HUES6 (cell line): ENCODE measurements around the gene YWHAH.

Source experiments
- H3K27ac ChIP-seq: 2 replicates; pipeline ENCODE4 v1.7.0; 2013; ENCODE audit warnings: low read depth, mild to moderate bottlenecking, low read length, inconsistent platforms
- H3K27me3 ChIP-seq: 2 replicates; pipeline ENCODE4 v1.6.1; 2013; ENCODE audit warnings: low read length; ENCODE audit not compliant: control insufficient read depth, insufficient read depth
- H3K36me3 ChIP-seq: 2 replicates; pipeline ENCODE4 v1.6.1; 2013; ENCODE audit warnings: low read length; ENCODE audit not compliant: control insufficient read depth, insufficient read depth
- H3K4me1 ChIP-seq: 2 replicates; pipeline ENCODE4 v1.6.1; 2013; ENCODE audit warnings: low read length; ENCODE audit not compliant: control insufficient read depth, insufficient read depth
- H3K4me3 ChIP-seq: 2 replicates; pipeline ENCODE4 v1.5.1; 2013; ENCODE audit warnings: low read depth, low read length
- H3K9ac ChIP-seq: one replicate; pipeline ENCODE4 v1.6.1; 2013; ENCODE audit warnings: mild to moderate bottlenecking, low read length
- H3K9me3 ChIP-seq: 2 replicates; pipeline ENCODE4 v1.6.1; 2013; ENCODE audit warnings: low read depth, low read length; ENCODE audit not compliant: control insufficient read depth, insufficient read depth

Gene YWHAH

GRCh38 chr22:31938296-31938695, 6.0 kb upstream of the YWHAH start:
- H3K9ac ChIP-seq, result no peak overlapping the region
- H3K4me3 ChIP-seq, result no peak overlapping the region
- peaks cover 8% of the 10 kb centered on the region for H3K4me1 ChIP-seq

GRCh38 chr22:31940506-31940905, 3.8 kb upstream of the YWHAH start:
- Histone ChIP-seq H3K27ac (no peak overlapping the region), H3K9me3 (no peaks in the 10 kb centered on the region), H3K4me1 (peaks cover 13% of the 10 kb centered on the region), H3K36me3 (peaks cover 5% of the 10 kb centered on the region), H3K9ac (no peak overlapping the region), H3K4me3 (no peak overlapping the region), H3K27me3 (no peaks in the 10 kb centered on the region)

More at GRCh38 chr22:31938296-31938695, 6.0 kb upstream of the YWHAH start:
- Histone ChIP-seq H3K9me3 (no peaks in the 10 kb centered on the region), H3K27ac (no peak overlapping the region), H3K36me3 (no peaks in the 10 kb centered on the region), H3K27me3 (no peaks in the 10 kb centered on the region)

- Histone ChIP-seq H3K36me3 (peaks cover 16% of the 10 kb centered on the region), H3K27ac (no peak overlapping the region), H3K4me3 (no peak overlapping the region), H3K9me3 (no peaks in the 10 kb centered on the region), H3K9ac (no peak overlapping the region), H3K27me3 (no peaks in the 10 kb centered on the region), H3K4me1 (peaks cover 15% of the 10 kb centered on the region; the same call in 1 of the 2 replicates)
Observed at GRCh38 chr22:31942091-31942490, 2.2 kb upstream of the YWHAH start.

GRCh38 chr22:31943206-31943977, 943 bp upstream of the YWHAH start:
- H3K27ac ChIP-seq, result peak overlapping the region; percentile 60
- H3K9ac ChIP-seq, result peak overlapping the region; percentile 71
- H3K9me3 ChIP-seq, result no peaks in the 10 kb centered on the region
- H3K4me3 ChIP-seq, result peak overlapping the region; percentile 99
- peaks cover 29% of the 10 kb centered on the region for H3K36me3 ChIP-seq
- no peaks in the 10 kb centered on the region for H3K27me3 ChIP-seq
- H3K4me1 ChIP-seq, result peaks cover 17% of the 10 kb centered on the region; the same call in 1 of the 2 replicates

GRCh38 chr22:31944700-31945442, 536 bp downstream of the YWHAH start:
- Histone ChIP-seq H3K9me3 (no peaks in the 10 kb centered on the region), H3K4me3 (peak overlapping the region; percentile 99), H3K36me3 (peaks cover 42% of the 10 kb centered on the region), H3K9ac (peak overlapping the region; percentile 99), H3K27ac (peak overlapping the region; percentile 89), H3K27me3 (no peaks in the 10 kb centered on the region), H3K4me1 (peaks cover 17% of the 10 kb centered on the region; the same call in 1 of the 2 replicates)

- H3K4me1 ChIP-seq, result peaks cover 19% of the 10 kb centered on the region; the same call in 1 of the 2 replicates
- H3K27ac ChIP-seq, result peak overlapping the region; percentile 89
- no peaks in the 10 kb centered on the region for H3K9me3 ChIP-seq
- peak overlapping the region; percentile 99 for H3K9ac ChIP-seq
- peaks cover 46% of the 10 kb centered on the region for H3K36me3 ChIP-seq
- H3K27me3 ChIP-seq, result no peaks in the 10 kb centered on the region
- H3K4me3 ChIP-seq, result peak overlapping the region; percentile 99
Observed at GRCh38 chr22:31945443-31945855, 1.1 kb downstream of the YWHAH start.

- Histone ChIP-seq H3K9ac (peak overlapping the region; percentile 99), H3K36me3 (peaks cover 53% of the 10 kb centered on the region), H3K27ac (peak overlapping the region; percentile 89; the same call in 1 of the 2 replicates), H3K4me1 (peaks cover 25% of the 10 kb centered on the region), H3K4me3 (peak overlapping the region; percentile 99), H3K9me3 (no peaks in the 10 kb centered on the region), H3K27me3 (no peaks in the 10 kb centered on the region)
Observed at GRCh38 chr22:31945971-31946680, 1.8 kb downstream of the YWHAH start.

- Histone ChIP-seq H3K9ac (no peak overlapping the region), H3K36me3 (peaks cover 55% of the 10 kb centered on the region), H3K9me3 (no peaks in the 10 kb centered on the region), H3K27ac (no peak overlapping the region), H3K4me3 (0 out of 2 replicates have a peak overlapping the region, but pooled peaks have one; percentile 10), H3K4me1 (peaks cover 35% of the 10 kb centered on the region), H3K27me3 (no peaks in the 10 kb centered on the region)
Observed at GRCh38 chr22:31947296-31947695, 3.0 kb downstream of the YWHAH start.

GRCh38 chr22:31948002-31948401, 3.7 kb downstream of the YWHAH start:
- H3K36me3 ChIP-seq, result peaks cover 55% of the 10 kb centered on the region
- H3K4me3 ChIP-seq, result no peak overlapping the region
- no peaks in the 10 kb centered on the region for H3K9me3 ChIP-seq
- no peak overlapping the region for H3K9ac ChIP-seq
- no peak overlapping the region for H3K27ac ChIP-seq
- peaks cover 42% of the 10 kb centered on the region for H3K4me1 ChIP-seq
- no peaks in the 10 kb centered on the region for H3K27me3 ChIP-seq

- no peaks in the 10 kb centered on the region for H3K9me3 ChIP-seq
- no peak overlapping the region for H3K27ac ChIP-seq
- no peaks in the 10 kb centered on the region for H3K27me3 ChIP-seq
- no peak overlapping the region for H3K9ac ChIP-seq
- no peak overlapping the region for H3K4me3 ChIP-seq
- peaks cover 60% of the 10 kb centered on the region for H3K36me3 ChIP-seq
- H3K4me1 ChIP-seq, result peaks cover 47% of the 10 kb centered on the region
Observed at GRCh38 chr22:31950226-31950625, 5.9 kb downstream of the YWHAH start.
